GM12874 (cell line): ENCODE results near the gene ABL2.

ENCODE experiments used
- TF ChIP-seq, protein P1 (sequence below): IDR thresholded peaks from 2 replicates; pipeline ENCODE4 v1.5.1; 2011; ENCODE audit warnings: low read depth, mild to moderate bottlenecking, control low read depth, low read length, moderate library complexity; ENCODE audit not compliant: insufficient read depth

ABL2 gene

DNA sequence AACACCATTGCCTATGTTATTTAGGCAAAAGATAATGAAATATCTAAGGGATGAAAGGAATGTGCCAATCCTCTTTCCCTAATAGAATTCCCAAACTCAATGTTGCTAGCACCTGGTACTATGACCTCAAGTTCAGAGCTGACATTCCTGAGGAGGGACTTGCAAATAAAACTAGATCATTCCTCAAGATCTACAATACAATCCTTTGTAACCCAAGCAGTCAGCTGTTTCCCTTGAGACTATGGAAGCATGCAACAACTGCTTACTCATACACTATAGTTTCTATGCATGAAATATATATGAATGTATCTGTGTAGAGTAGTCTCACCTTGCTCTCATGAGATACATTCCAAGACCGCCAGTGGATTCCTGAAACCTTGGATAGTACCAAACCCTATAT is 65.0 kb downstream of the ABL2 start:
- TF ChIP-seq, protein P1, sequence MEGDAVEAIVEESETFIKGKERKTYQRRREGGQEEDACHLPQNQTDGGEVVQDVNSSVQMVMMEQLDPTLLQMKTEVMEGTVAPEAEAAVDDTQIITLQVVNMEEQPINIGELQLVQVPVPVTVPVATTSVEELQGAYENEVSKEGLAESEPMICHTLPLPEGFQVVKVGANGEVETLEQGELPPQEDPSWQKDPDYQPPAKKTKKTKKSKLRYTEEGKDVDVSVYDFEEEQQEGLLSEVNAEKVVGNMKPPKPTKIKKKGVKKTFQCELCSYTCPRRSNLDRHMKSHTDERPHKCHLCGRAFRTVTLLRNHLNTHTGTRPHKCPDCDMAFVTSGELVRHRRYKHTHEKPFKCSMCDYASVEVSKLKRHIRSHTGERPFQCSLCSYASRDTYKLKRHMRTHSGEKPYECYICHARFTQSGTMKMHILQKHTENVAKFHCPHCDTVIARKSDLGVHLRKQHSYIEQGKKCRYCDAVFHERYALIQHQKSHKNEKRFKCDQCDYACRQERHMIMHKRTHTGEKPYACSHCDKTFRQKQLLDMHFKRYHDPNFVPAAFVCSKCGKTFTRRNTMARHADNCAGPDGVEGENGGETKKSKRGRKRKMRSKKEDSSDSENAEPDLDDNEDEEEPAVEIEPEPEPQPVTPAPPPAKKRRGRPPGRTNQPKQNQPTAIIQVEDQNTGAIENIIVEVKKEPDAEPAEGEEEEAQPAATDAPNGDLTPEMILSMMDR: no peak

DNA sequence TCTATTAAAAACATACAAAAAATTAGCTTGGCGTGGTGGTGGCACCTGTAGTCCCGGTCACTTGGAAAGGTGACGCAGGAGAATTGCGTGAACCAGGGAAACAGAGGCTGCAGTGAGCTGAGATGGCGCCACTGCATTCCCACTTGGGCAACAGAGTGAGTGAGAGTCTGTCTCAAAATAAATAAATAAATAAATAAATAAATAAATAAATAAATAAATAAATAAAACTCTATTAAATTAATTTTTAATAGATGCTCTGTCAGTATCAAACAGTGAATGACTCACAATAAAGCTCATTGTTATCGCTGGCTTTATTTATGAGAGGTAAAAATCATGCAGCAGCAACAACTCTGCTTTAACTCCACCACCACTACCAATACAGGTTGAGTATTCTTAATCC is 72.8 kb downstream of the ABL2 start:
- TF ChIP-seq, protein P1: no peak

DNA sequence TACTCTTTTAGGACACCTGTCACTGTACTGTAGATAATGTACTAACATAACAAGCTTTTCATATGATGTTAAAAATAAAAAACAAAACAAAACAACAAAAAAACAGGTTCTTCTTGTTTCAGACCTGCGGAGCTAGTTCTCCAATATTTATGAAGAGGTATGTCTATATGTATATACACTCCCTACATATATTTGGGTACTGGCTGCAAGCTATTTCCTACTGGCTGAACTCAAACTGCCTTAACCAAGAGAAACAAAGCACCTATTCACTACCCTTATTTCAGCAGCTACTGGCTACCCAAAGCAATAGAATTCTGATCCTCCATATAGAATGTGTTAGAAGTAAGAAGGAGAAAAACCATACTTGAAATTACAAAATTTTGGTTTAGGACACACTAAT is 73.5 kb downstream of the ABL2 start:
- TF ChIP-seq, protein P1: no peak

DNA sequence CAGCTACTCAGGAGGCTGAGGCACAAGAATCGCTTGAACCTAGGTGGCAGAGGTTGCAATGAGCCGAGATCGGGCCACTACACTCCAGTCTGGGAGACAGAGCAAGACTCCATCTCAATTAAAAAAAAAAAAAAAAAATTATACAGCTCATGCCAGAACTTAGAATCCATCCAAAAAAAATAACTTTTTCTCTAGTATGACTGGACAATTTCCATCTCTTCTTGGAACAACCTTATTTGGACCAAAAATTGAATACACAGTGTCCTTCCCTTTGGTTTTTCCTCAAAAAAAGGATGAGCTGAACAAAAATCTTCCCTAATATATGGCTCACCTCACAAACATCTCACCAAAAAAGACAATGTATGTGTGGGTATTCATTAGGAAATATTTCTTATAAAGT is 73.9 kb downstream of the ABL2 start:
- TF ChIP-seq, protein P1: no peak

DNA sequence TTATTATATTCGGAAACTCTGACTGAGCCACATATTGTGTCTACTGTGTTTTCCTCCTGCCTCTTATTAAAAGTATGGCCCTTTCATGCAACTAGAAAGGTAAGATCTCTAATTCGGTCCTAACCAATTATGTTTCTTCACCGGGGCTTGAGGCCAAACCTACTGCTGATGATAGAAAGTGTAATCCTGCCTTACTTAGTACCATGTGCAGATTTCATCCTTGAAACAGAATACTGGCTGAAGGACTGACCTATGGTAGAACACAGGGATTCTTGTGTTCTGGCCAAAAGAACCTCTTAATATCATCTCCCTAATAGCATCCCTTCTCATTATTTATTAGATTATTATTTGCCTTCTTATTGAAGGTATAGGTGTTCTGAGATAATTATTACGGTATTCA is 75.0 kb downstream of the ABL2 start:
- TF ChIP-seq, protein P1: no peak

DNA sequence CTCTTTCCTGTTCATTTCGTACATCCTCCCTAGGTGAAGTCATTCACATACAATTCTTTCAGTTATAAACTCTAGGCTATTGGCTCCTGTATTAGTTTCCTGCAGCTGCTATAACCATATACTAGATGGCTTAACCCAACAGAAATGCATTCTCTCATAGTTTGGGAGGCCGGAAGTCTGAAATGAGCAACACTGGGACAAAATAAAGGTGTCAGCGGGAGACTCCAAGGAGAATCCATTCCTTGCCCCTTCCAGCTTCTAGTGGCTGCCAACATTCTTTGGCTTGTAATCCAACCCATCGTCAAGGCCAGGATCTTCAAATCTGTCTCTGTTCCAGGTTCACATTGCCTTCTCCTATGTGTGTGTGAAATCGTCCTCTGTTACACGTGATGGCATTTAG is 76.3 kb downstream of the ABL2 start:
- TF ChIP-seq, protein P1: no peak

DNA sequence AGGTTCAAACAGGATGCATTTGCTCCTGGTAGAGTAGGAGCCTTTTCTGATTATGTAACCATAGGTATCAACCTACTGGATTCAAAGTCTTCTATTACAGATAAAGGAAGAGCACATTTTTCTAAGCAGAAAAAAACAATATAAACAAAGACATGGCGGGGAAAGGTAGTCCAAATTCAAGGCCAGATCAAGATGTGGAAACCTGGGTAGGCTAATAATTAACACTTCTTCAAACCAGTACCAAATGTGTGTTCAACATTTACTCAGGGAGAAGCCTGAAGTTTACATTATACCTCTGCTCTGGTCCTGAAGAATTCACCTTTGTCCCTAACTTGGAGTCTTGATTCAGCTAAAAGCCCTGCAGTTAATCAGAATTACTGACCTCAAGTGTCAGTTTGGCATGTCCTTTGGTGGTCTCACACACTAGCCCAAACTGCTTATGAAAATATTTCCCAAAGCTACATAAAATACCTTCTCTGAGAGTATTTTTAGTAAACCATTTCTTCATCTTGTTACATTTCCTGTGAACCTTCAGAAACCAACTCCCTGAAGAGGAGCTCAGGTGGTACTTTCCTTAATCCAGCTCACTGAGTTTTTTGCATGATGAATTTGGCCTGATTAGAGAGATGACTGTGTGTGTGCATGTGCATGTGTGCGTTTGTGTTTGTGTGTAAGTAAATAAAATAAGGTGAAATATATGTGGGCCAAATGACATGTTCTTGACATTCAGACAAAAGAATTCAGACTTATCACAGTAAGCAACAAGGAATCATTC is 77.4 kb downstream of the ABL2 start:
- TF ChIP-seq, protein P1: no peak
